GM12878 (cell line): ENCODE data around the gene PDIA3. TPM values are rescaled to one million over a fixed set of nuclear protein-coding genes. Genes with fewer than 3 reads are reported as not detected.

ENCODE experiments used
- ATF7 ChIP-seq: fragments of 450-650 bp; IDR thresholded peaks from 2 replicates; pipeline ENCODE4 v1.6.1; 2016; ENCODE audit warnings: low read depth, mild to moderate bottlenecking
- BACH1 ChIP-seq: fragments of 450-650 bp; IDR thresholded peaks from 2 replicates; pipeline ENCODE4 v1.6.1; 2017; ENCODE audit warnings: mild to moderate bottlenecking, borderline replicate concordance
- BHLHE40 ChIP-seq, 2 experiments: fragments of 450-650 bp in 1 of 2; IDR thresholded peaks; 2 replicates each; pipeline ENCODE4 v1.6.1; 2011 to 2017; ENCODE audit warnings: low read depth in 2 of 2, borderline replicate concordance in 1 of 2, improper control_type of control experiment in 1 of 2, low read length in 1 of 2, mild to moderate bottlenecking in 1 of 2
- CHD2 ChIP-seq: IDR thresholded peaks from 2 replicates; pipeline ENCODE4 v1.6.1; 2011; ENCODE audit warnings: low read depth, low read length, improper control_type of control experiment, borderline replicate concordance
- CHD4 ChIP-seq: fragments of 200-600 bp; sonication (generic); IDR thresholded peaks from 2 replicates; pipeline ENCODE4 v1.6.1; 2016; ENCODE audit warnings: mild to moderate bottlenecking
- CREM ChIP-seq: IDR thresholded peaks from 2 replicates; pipeline ENCODE4 v1.6.1; 2014; ENCODE audit warnings: antibody characterized with exemption, low read depth
- GABPA ChIP-seq: IDR thresholded peaks from 2 replicates; pipeline ENCODE4 v1.6.1; 2014; ENCODE audit warnings: antibody characterized with exemption, low read depth, mild to moderate bottlenecking, inconsistent platforms
- IKZF1 ChIP-seq: fragments of 450-650 bp; conservative IDR thresholded peaks from 2 replicates; pipeline ENCODE4 v1.6.1; 2017; ENCODE audit warnings: antibody characterized with exemption, mild to moderate bottlenecking
- MYB ChIP-seq: fragments of 150-350 bp; IDR thresholded peaks from 2 replicates; pipeline ENCODE4 v1.6.1; 2014; ENCODE audit warnings: mild to moderate bottlenecking, low read depth, low read length, borderline replicate concordance
- NBN ChIP-seq: fragments of 450-650 bp; IDR thresholded peaks from 2 replicates; pipeline ENCODE4 v1.6.1; 2016
- NFYA ChIP-seq: IDR thresholded peaks from 2 replicates; pipeline ENCODE4 v1.6.1; 2011; ENCODE audit warnings: low read depth, mild to moderate bottlenecking, low read length, improper control_type of control experiment, borderline replicate concordance
- NFYB ChIP-seq: IDR thresholded peaks from 2 replicates; pipeline ENCODE4 v1.6.1; 2011; ENCODE audit warnings: low read depth, mild to moderate bottlenecking, low read length, improper control_type of control experiment, moderate library complexity; ENCODE audit not compliant: insufficient read depth
- NR2C1 ChIP-seq: fragments of 450-650 bp; IDR thresholded peaks from 2 replicates; pipeline ENCODE4 v1.6.1; 2017; ENCODE audit warnings: antibody characterized with exemption, mild to moderate bottlenecking, moderate library complexity
- RBBP5 ChIP-seq: fragments of 200-600 bp; sonication (generic); conservative IDR thresholded peaks from 2 replicates; pipeline ENCODE4 v1.6.1; 2016
- RELA ChIP-seq: fragments of 450-650 bp; IDR thresholded peaks from 2 replicates; pipeline ENCODE4 v1.8.0; 2014; ENCODE audit warnings: borderline replicate concordance; ENCODE audit not compliant: partially characterized antibody
- RELB ChIP-seq: fragments of 450-650 bp; IDR thresholded peaks from 2 replicates; pipeline ENCODE4 v1.6.1; 2017; ENCODE audit warnings: low read depth, mild to moderate bottlenecking, moderate library complexity
- RFX5 ChIP-seq: IDR thresholded peaks from 2 replicates; pipeline ENCODE4 v1.6.1; 2011; ENCODE audit warnings: low read depth, low read length, improper control_type of control experiment
- SMAD5 ChIP-seq: IDR thresholded peaks from 2 replicates; pipeline ENCODE4 v1.6.1; 2016; ENCODE audit warnings: antibody characterized with exemption, low read depth
- SMARCA5 ChIP-seq: fragments of 450-650 bp; IDR thresholded peaks from 2 replicates; pipeline ENCODE4 v1.6.1; 2017; ENCODE audit warnings: mild to moderate bottlenecking
- SRF ChIP-seq, 2 experiments: IDR thresholded peaks; 2 replicates each; pipeline ENCODE4 v1.6.1; 2011; ENCODE audit warnings: low read depth in 2 of 2, low read length in 2 of 2, mild to moderate bottlenecking in 1 of 2, moderate library complexity in 1 of 2
- STAT1 ChIP-seq: fragments of 450-650 bp; conservative IDR thresholded peaks from 2 replicates; pipeline ENCODE4 v1.6.1; 2014; ENCODE audit warnings: antibody characterized with exemption, mild to moderate bottlenecking
- TBL1XR1 ChIP-seq: IDR thresholded peaks from 2 replicates; pipeline ENCODE4 v1.6.1; 2012; ENCODE audit warnings: low read depth, low read length, improper control_type of control experiment
- ZNF217 ChIP-seq: fragments of 450-650 bp; IDR thresholded peaks from 2 replicates; pipeline ENCODE4 v1.6.1; 2017; ENCODE audit warnings: antibody characterized with exemption, mild to moderate bottlenecking
- ZNF384 ChIP-seq: IDR thresholded peaks from 2 replicates; pipeline ENCODE4 v1.6.1; 2012; ENCODE audit warnings: low read depth, mild to moderate bottlenecking, low read length, improper control_type of control experiment, borderline replicate concordance
- polyA plus RNA-seq, 11 experiments: library from polyadenylated mRNA; depleted of rRNA in 4 of 11; unstranded in 6 of 11; stranded (reverse) in 5 of 11; fragments of >200 nt; fragmentation: Nextera tagmentation in 4 of 11; fragmentation: Illumina TruSeq in 1 of 11; extraction: Ambion mirVana in 4 of 11; extraction: Trizol in 1 of 11; gene quantifications; 1 replicate in 1 of 11; 2 replicates in 10 of 11; pipeline versions ENCODE4 v1.2.1 to v1.2.3, GENCODE V29; 2011 to 2016; ENCODE audit warnings: inconsistent platforms in 2 of 11, missing spikeins in 2 of 11, low read depth in 1 of 11
- total RNA-seq, 4 experiments: library from RNA; depleted of rRNA in 3 of 4; stranded (reverse); fragments of >200 nt in 3 of 4; fragmentation: Illumina TruSeq in 1 of 4; extraction: Trizol in 1 of 4; gene quantifications; 2 replicates each; pipeline versions ENCODE4 v1.2.1 to v1.2.3, GENCODE V29; 2013 to 2021
- TF ChIP-seq, protein P1 (sequence below): fragments of 450-650 bp; IDR thresholded peaks from 2 replicates; pipeline ENCODE4 v1.6.1; 2016; ENCODE audit warnings: mild to moderate bottlenecking
- TF ChIP-seq, protein P2 (sequence below): fragments of 450-650 bp; formaldehyde crosslinking; IDR thresholded peaks from 2 replicates; pipeline ENCODE4 v1.4.0; 2020; ENCODE audit warnings: mild to moderate bottlenecking, moderate library complexity

The PDIA3 gene
- total and polyA plus RNA-seq, 10 of the 15 experiments (the other 5 are each of a cell fraction or from before 2014, with no cell fraction given) = 18.2 to 716 (median 181) TPM

- TF ChIP-seq, protein P1, sequence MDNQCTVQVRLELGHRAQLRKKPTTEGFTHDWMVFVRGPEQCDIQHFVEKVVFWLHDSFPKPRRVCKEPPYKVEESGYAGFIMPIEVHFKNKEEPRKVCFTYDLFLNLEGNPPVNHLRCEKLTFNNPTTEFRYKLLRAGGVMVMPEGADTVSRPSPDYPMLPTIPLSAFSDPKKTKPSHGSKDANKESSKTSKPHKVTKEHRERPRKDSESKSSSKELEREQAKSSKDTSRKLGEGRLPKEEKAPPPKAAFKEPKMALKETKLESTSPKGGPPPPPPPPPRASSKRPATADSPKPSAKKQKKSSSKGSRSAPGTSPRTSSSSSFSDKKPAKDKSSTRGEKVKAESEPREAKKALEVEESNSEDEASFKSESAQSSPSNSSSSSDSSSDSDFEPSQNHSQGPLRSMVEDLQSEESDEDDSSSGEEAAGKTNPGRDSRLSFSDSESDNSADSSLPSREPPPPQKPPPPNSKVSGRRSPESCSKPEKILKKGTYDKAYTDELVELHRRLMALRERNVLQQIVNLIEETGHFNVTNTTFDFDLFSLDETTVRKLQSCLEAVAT = peak; percentile 95
- TF ChIP-seq NFYB (peak; percentile 68), RBBP5 (no peak), SRF (IDR thresholded peaks at IDR 0.05; ENCODE audit: low read depth in 2 of 2, low read length in 2 of 2) (no peak), CREM (peak; percentile 63), TBL1XR1 (peak; percentile 75), BACH1 (peak; percentile 69; the same call in 1 of the 2 replicates), IKZF1 (peak; percentile 92), NBN (peak; percentile 95), RFX5 (no peak), ZNF384 (no peak), NFYA (no peak), CHD4 (no peak), STAT1 (peak; percentile 52; the same call in 1 of the 2 replicates), RELA (no peak), ATF7 (peak; percentile 40; the same call in 1 of the 2 replicates), MYB (no peak), RELB (peak; percentile 71; the same call in 1 of the 2 replicates), SMAD5 (0 out of 2 replicates have a peak, but pooled peaks have one; percentile 24), BHLHE40 (IDR thresholded peaks at IDR 0.05; ENCODE audit: borderline replicate concordance in 1 of 2, low read depth in 2 of 2, low read length in 1 of 2) (peak; percentile 60 to 83; a peak in 2 of 4 replicates), SMARCA5 (peak; percentile 90; the same call in 1 of the 2 replicates), ZNF217 (peak; percentile 77; the same call in 1 of the 2 replicates), GABPA (no peak), NR2C1 (no peak), CHD2 (no peak)
- TF ChIP-seq, protein P2, sequence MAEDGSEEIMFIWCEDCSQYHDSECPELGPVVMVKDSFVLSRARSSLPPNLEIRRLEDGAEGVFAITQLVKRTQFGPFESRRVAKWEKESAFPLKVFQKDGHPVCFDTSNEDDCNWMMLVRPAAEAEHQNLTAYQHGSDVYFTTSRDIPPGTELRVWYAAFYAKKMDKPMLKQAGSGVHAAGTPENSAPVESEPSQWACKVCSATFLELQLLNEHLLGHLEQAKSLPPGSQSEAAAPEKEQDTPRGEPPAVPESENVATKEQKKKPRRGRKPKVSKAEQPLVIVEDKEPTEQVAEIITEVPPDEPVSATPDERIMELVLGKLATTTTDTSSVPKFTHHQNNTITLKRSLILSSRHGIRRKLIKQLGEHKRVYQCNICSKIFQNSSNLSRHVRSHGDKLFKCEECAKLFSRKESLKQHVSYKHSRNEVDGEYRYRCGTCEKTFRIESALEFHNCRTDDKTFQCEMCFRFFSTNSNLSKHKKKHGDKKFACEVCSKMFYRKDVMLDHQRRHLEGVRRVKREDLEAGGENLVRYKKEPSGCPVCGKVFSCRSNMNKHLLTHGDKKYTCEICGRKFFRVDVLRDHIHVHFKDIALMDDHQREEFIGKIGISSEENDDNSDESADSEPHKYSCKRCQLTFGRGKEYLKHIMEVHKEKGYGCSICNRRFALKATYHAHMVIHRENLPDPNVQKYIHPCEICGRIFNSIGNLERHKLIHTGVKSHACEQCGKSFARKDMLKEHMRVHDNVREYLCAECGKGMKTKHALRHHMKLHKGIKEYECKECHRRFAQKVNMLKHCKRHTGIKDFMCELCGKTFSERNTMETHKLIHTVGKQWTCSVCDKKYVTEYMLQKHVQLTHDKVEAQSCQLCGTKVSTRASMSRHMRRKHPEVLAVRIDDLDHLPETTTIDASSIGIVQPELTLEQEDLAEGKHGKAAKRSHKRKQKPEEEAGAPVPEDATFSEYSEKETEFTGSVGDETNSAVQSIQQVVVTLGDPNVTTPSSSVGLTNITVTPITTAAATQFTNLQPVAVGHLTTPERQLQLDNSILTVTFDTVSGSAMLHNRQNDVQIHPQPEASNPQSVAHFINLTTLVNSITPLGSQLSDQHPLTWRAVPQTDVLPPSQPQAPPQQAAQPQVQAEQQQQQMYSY (CRISPR knock-in tag) = no peak
Observed at GRCh38 chr15:43777267-43777914, 31.2 kb downstream of the PDIA3 start (continued).
